ENCODE data around the gene KHNYN.
"Not testable (repeated sequence)": the region's sequence is repeated elsewhere in the genome, so short reads cannot be mapped to it uniquely, and the experiment has no call there.

Gene KHNYN

GRCh38 chr14:24437736-24438067 lies 7.9 kb downstream of the KHNYN start:
- no peak for DNase-seq (ENCODE audit: low spot score)

- no peak for DNase-seq (ENCODE audit: low spot score)
These were observed 8.7 kb downstream of the KHNYN start for GRCh38 chr14:24438223-24439097.

DNA sequence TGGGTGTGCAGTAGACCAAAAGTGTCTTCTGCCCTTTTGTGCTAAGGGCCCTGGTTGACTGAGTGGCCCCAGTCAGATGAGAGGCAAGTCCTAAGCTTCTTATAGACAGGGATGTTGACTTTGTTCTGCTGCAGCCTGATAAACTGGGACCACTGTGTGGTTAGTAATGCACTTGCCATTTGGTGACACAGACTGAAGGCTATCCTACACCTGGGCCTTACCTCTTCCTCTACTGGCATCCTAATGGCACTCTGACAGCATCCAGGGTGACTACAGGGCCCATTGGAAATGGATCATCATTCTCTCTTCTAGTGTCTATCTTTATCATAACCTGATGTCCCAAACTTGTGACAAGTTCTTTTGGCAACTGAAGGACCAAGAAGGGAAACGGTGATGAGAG lies 9.5 kb downstream of the KHNYN start:
- DNase-seq (ENCODE audit: low spot score) = no peak

DNA sequence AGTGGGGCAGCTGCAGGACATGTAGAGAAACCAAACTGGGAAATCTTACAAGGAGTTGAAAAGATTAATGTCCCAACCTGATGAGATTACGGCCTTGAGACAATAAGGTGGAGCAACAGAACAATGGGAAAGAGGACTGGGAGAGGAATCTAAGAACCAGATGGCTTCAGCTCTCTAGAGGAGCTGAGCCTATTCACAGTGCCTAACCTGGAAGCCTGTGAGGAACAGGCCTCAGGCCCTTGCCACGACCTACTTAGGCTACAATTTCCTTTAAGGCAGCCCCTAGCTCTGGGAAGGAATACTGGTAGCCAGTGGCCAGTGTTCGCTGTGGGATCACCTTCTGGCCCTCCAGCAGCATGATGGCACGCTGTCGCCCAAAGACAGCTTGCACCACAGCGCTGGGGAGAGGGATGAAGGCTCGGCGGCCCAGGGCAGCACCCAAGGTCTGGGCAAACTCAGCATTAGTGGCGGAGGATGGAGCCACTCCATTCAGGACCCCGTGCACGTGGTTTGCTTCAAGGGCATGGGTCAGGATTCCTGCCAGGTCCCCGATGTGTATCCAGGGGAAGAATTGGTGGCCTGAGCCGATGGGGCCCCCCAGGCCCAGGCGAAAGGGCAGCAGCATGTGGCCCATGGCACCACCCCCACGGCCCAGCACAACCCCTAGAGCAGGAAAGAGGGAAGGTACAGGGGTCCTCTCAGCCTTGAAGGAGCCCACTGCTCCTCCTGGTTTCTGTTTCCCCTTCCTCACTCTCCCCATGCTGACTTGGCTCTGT lies 10.3 kb downstream of the KHNYN start:
- no peak for DNase-seq (ENCODE audit: low spot score)

- no peak for DNase-seq (ENCODE audit: low spot score)
These were observed 11.0 kb downstream of the KHNYN start for GRCh38 chr14:24440606-24441399.

DNA sequence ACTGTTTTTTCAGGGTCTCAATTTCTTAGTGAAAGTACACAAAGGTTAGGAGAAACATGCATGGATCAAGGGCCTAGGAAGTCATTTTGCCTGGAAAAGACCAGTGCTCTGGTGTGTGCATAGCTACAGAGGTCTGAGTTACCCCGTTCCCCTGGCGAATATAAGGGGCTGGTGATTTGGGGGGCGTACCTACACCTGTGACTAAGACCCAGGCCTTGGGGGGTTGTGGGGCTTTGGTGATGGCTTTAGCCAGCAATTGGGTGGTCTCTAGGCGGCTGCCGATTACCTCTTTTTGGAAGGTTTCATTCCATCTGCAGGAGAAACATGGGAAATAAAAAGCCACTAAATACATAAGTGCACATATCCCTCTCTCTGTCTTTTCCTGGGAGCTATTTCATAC lies 11.7 kb downstream of the KHNYN start:
- DNase-seq (ENCODE audit: low spot score) = no peak

DNA sequence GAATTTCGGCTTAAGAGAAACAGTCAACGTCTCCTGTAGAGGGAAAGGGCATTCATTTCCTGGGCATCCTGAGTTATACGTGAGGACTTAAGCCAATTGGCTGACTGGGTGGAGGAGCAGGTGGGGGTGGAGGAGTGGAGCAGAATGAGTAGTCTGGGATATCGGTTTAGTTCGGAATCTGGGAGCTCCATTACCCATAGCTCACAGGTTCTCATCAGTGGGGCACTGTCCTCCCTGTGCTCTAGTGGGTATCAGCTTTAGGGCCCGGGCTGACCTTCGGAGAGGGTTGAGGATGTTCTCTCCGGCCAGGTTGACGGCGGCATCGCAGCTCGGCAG lies 12.1 kb downstream of the KHNYN start:
- DNase-seq (ENCODE audit: low spot score) = no peak

- peak; percentile 99 for DNase-seq (ENCODE audit: low spot score)
These were observed 12.7 kb downstream of the KHNYN start, which contains the start of gene SDR39U1 for GRCh38 chr14:24442240-24443052. Gene SDR39U1 (minus strand): TSS chr14:24442776. CDS start chr14:24442769, 7 bp downstream.

GRCh38 chr14:24443053-24443665 lies 13.4 kb downstream of the KHNYN start:
- DNase-seq (ENCODE audit: low spot score) = no peak

DNA sequence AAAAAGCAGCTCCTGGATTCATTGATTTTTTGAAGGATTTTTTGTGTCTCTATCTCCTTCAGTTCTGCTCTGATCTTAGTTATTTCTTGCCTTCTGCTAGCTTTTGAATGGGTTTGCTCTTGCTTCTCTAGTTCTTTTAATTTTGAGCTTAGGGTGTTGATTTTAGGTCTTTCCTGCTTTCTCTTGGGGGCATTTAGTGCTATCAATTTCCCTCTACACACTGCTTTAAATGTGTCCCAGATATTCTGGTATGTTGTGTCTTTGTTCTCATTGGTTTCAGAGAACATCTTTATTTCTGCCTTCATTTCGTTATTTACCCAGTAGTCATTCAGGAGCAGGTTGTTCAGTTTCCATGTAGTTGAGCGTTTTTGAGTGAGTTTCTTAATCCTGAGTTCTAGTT lies 21.1 kb downstream of the KHNYN start:
- DNase-seq (ENCODE audit: low spot score) = not testable (repeated sequence)

- no peak for DNase-seq (ENCODE audit: low spot score)
These were observed 27.2 kb downstream of the KHNYN start for GRCh38 chr14:24456980-24457379.

GRCh38 chr14:24458736-24459135 lies 29.0 kb downstream of the KHNYN start:
- no peak for DNase-seq (ENCODE audit: low spot score)

- no peak for DNase-seq (ENCODE audit: low spot score)
These were observed 29.6 kb downstream of the KHNYN start for GRCh38 chr14:24459331-24459730.

GRCh38 chr14:24461336-24461735 lies 31.6 kb downstream of the KHNYN start:
- no peak for DNase-seq (ENCODE audit: low spot score)

DNA sequence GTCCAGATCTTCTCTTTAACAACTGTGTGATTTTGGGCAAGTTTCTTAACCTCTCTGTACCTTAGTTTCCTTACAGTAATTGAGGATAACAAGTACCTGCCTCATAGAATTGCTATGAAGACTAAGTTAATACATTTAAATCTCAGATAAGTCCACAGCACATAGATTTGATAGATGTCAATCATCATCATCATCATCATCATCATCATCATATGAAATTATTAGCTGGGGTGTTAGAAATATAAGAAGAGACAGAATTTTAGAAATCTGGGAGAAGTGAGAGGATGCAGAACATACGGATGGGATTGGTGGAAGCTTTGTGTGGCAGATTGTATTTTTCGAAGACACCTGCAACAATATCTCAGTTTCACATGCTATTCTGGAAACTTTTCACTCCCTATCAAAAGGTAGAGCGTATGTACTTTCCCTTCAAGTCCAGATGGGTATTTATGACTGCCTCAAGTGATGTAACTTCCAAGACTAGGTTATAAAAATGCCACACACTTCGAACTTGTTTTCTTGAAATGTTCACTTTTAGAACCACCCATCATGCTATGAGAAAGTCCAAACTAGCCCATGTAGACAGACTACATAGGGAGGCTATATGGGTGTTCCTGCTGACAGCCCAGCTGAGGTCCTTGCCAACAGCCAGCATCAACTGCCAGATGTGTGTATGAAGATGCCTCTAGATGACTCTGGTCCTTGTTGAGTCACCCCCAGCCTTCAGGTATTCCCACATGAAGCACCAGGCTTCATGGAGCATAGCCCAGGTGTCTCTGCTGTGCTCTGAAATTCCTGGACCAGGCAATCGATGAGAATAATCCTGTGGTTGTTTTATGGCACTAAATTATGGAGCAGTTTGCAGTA lies 33.5 kb downstream of the KHNYN start:
- DNase-seq (ENCODE audit: low spot score) = no peak

DNA sequence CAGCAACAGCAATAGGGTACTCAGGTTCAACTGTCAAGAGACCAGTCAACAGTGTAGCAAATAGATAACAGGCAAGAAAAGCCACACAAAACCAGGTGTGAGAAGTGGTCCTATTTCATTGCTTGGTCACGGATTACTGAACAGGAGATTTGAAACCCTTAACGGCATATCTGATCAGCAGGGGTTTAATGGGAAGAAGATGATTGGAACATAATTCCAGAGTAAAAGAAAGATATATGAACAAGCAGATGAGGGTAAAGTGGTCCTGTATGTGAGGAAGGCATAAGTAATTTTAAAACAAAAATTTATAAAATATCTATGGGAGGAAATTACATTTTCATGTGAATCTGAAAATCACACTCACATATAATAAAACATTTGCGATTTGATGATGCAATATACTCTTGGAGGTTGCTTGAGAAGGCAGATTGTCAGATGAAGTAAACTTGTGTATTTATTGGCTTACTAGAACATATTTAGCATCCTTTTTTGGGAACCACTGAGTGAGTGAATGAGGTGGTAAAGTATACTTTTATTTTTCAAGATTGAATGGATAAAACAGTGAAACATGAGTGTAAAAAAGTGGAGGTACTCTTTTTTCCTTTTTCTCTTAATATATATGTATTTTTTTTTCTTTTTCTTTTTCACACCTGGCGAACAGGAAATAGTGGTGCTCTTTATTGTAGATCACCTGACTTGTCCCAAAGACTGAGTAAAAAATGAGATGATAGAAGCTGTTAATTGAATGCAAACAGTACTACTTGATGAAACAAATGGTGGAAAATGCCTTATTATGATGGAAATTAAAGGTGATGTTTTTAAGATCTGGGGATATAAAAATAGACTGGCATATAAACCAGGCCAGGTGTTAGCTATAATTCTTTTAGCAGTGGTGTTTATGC lies 34.4 kb downstream of the KHNYN start:
- DNase-seq (ENCODE audit: low spot score) = no peak

DNA sequence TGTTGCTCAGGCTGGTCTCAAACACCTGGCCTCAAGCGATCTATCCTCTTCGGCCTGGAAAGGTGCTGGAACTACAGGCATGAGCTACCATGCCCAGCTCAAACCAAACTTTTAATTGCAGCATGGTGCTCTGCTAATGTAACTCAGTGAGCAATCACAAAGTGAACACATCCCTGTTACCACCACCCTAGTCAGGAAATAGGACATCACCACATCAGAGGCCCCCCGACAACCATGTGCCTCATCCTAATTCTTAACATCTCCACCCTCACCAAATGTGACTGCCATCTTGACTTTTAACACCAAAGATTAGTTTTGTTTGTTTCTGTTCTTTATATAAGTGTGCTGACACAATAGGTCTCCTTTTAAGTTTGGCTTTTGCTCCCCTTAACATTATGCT lies 35.6 kb downstream of the KHNYN start:
- no peak for DNase-seq (ENCODE audit: low spot score)

DNA sequence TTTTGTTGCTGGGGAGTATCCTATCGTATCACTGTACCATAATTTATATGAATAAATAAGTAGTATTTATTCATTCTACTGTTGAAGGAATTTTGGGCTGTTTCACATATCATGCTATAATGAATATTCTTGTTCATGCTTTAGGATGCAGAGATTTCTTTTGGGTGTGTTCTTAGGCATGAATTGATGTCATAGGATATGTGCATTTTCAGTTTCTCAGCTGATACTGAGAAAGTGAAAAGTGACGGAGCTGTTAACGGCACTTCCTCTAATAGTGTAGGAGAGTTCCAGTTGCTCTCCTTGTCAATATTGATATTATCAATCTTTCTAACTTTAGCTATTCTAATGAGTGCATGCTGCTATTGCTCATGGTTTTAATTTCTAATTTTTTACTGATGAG lies 36.1 kb downstream of the KHNYN start:
- DNase-seq (ENCODE audit: low spot score) = no peak

DNA sequence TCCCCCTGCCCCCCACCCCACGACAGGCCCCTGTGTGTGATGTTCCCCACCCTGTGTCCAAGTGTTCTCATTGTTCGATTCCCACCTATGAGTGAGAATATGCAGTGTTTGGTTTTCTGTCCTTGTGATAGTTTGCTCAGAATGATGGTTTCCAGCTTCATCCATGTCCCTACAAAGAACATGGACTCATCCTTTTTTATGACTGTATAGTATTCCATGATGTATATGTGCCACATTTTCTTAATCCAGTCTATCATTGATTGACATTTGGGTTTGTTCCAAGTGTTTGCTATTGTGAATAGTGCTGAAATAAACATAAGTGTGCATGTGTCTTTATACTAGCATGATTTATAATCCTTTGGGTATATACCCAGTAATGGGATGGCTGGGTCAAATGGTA lies 40.7 kb downstream of the KHNYN start:
- DNase-seq (ENCODE audit: low spot score) = not testable (repeated sequence)
